GM12872 (cell line): ENCODE measurements around the gene IQSEC1.

ENCODE experiments used
- TF ChIP-seq, protein P1 (sequence below): IDR thresholded peaks from 3 replicates; pipeline ENCODE4 v1.5.1; 2011; ENCODE audit warnings: low read depth, mild to moderate bottlenecking, low read length, moderate library complexity; ENCODE audit not compliant: insufficient read depth

Gene IQSEC1

DNA sequence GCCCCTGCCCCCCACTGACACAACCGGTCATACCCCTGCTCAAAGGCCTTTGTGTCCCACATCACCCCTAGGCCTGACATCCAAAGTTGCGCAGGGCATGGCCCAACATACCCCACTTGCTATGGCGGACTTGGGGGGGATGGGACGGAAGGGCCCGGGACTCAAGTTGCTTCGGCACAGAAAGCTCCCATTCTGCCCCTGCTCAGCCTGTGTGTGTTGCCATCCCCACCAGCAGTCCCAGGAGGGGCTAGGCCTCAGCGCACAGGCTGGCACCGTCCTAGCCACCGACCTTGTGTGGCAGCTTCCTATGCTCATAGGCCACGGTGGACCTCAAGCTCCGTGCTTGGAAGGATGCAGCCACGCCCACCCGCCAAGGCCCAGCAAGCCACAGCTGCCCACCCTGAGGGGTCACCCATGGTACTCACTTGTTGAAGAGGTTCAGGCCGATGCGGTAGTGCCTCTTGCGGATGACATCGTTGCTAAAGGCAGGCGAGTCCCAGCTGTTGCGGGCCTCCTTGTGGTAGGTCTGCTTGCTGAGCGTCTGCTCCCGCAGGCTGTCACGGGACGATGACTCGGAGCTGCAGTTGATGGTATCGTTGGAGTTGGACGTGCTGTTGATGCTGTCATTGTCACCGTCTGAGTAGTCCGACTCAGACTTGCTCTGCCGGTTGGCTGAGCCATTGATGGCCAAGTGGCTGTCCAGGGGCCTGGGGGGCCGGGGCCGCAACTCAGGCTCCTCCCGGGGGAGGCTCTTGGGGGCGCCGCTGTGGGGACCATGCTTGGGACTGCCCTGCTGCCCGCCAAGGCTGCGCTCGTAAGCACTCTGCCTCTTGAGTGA, 138.0 kb downstream of the IQSEC1 start:
- TF ChIP-seq, protein P1, sequence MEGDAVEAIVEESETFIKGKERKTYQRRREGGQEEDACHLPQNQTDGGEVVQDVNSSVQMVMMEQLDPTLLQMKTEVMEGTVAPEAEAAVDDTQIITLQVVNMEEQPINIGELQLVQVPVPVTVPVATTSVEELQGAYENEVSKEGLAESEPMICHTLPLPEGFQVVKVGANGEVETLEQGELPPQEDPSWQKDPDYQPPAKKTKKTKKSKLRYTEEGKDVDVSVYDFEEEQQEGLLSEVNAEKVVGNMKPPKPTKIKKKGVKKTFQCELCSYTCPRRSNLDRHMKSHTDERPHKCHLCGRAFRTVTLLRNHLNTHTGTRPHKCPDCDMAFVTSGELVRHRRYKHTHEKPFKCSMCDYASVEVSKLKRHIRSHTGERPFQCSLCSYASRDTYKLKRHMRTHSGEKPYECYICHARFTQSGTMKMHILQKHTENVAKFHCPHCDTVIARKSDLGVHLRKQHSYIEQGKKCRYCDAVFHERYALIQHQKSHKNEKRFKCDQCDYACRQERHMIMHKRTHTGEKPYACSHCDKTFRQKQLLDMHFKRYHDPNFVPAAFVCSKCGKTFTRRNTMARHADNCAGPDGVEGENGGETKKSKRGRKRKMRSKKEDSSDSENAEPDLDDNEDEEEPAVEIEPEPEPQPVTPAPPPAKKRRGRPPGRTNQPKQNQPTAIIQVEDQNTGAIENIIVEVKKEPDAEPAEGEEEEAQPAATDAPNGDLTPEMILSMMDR = no peak

DNA sequence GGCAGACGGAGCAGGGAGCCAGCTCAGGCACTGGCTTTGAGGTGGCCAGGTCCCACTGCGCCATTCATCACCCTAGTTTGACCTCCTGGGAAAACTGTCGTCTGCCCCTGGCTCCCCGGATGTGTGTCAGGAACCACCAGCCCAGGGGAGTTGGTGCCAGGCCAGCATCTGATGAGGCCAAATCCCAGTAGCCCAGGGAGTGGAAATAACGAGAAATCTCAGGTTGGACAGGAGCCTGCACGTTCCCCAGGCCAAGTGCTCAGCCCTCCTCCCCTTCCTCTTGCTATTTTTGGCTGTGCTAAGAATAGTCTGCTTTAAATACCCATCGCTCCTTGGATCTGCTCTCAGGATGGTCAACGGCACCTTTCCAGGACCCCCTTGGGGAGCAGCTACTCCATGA, 138.8 kb downstream of the IQSEC1 start:
- TF ChIP-seq, protein P1 = no peak

DNA sequence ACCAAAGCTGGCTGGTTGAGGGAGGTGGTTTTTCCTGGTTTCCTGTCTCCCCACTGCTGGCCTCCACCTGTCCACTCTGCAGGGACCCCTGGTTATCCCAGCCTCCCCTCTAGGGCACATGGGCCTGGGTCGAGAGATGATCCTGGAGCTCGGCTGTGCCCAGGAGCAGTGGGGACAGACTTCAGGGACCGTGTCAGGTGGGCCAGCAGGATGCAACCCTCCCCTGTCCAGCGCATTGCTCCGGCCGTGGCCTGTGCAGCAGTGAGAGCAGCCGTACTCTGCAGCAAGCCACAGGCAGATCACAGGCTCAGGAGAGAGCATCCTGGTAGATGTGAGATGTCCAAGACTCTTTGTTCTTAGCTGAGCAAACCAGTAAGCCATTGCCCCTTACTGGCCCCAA, 139.3 kb downstream of the IQSEC1 start:
- TF ChIP-seq, protein P1 = no peak

DNA sequence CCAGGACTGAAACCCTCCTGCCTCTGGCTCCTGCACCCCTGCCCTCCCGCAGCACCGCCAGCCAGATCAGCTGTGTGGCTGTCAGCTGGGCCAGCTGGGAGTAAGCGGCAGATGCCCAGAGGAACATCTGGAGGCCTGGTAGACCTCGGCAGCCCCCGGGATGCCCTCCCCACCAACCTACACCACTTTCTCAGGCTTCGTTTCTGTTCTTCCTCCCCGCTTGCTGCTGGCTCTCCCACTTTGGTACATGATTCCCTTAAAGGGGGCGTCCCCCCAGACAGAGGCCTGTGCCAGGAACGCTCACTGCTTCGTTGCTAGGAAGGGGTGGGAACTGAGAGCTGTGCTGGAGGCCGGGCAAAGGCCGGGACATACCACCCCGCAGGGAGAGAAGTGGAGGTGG, 140.5 kb downstream of the IQSEC1 start:
- TF ChIP-seq, protein P1 = no peak

DNA sequence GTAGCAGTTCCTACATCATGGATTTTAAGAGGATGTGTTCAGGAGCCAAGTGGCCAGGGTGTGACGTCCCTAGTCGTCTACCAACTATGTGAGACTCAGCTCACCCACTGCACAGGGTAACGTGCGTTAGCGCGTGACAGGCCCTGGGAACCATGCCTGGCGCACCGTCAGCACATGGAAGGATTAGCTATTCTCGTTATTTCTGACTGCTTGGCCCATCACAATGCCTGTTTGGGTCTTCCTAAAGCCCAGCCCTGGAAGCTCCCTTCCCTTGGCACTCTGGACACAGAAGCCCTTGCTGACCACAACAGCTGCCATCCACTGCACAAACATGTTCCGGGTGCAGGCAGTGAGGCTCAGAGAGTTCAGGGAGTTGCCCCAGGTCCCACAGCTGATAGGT, 140.9 kb downstream of the IQSEC1 start:
- TF ChIP-seq, protein P1 = no peak

DNA sequence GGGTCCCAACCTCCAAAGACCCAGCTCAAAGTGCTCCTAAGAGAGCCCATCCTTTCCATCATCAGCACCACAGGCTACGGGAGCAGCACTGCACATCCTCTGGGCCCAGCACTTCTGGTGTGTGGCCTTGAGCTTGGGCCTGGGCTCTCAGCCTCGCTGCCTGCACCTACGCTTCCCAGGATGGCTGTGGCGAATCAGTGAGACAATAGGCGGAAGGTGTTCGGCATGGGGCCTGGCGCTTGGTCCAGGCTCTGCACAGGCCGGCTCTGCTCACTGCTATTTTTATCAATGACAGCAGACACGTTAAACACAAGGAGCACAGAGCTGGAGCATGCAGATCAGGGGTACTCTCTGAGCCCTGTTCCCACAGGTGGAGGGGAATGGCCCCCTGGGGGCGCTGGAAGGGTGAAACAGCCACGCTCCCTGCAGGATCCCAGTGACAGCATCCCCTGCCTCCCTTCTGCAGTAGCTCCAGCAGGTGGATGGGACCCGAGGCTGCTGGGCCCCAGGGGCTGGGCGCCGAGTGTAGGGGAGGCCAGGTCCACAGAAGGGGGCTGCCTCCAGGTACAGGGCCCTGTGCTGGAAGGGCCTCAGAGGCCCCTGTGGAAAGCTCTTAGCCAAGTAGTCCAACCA, 141.8 kb downstream of the IQSEC1 start:
- TF ChIP-seq, protein P1 = no peak

DNA sequence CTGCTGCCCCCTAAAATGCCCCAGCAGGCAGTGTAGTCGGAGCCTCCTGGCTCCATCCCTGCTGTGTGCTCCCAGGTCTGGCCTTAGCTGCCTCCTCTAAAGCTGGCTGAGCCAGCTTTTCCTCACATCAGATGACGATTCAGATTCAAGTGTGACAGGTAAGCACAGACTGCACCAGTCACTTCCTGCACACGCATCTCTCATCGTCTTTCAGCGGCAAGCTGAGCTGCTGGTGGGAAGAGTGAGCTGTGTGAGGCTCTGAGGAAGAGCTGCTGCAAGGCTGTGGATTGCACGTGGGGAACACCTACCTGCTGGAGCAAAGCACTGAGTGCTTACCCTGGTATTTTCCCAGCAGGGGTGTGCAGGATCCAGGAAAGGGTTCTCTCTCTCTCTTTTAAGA, 143.4 kb downstream of the IQSEC1 start:
- TF ChIP-seq, protein P1 = no peak
